DMS153 (cell line): ENCODE results near the gene STAT4.

ENCODE experiments used
- DNase-seq: peaks from one replicate; lab custom pipeline; 2025; lab: John Stamatoyannopoulos, UW

Gene STAT4

DNA sequence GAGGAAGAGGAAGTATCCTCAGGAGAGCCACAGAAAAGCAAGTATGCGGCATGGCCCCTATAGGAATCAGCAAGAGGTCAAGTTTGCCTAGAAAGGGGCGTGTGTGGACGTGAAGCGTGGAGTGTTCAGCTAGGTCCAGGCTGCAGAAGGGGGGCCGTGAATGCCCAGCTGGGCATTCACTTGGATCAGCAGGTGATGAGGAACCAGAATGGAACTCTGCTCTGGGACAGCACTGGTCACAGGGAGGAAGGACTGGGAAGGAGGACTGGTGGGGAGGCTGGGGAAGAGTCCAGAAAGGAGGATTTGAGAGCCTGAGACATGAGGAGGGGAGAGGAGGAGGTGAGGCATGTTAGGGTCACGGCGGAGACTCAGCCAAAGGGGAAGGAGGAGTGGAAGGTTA, 156.6 kb downstream of the STAT4 start:
- DNase-seq = no peak

GRCh38 chr2:190993292-190993643, 157.5 kb downstream of the STAT4 start:
- DNase-seq = no peak

DNA sequence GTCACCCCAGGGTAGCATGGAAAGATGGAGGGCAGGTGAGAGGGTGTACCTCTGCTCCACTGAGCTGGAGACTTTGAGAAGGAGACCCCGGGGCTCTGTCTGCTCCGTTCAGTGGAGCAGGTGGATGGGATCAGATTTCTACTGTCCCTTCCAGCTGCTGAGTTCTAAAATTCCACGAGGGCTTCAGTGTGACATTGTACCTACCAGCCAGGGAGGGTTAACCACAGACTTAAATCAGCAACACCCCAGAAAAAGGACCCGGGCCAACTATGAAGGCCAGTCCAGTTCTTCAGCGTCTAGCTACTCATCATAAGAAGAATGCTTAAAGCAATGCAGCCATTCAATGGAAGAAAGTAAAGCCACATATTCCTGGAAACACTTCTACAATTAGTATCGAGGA, 160.7 kb downstream of the STAT4 start:
- DNase-seq = no peak

- no peak for DNase-seq
Measured at GRCh38 chr2:190988910-190989309, 161.9 kb downstream of the STAT4 start.

GRCh38 chr2:190987938-190988337, 162.9 kb downstream of the STAT4 start:
- DNase-seq = no peak

DNA sequence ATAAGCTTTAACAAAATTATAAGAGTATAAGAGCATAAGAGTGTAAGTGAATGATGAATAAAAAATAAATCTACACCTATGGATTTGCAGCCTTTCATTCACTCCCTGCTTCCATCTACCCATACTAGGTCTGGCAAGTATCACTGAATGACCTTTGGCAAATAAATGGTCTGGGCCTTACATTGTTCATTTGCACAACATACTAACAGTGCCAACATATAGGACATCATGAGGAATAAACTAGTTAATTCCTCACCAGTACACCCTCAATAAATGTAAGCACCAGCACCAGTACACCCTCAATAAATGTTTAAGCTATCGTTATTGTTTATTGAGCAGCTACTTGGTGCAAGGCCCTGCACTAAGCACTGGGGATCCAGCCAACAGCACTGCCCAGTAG, 163.7 kb downstream of the STAT4 start:
- DNase-seq = no peak

DNA sequence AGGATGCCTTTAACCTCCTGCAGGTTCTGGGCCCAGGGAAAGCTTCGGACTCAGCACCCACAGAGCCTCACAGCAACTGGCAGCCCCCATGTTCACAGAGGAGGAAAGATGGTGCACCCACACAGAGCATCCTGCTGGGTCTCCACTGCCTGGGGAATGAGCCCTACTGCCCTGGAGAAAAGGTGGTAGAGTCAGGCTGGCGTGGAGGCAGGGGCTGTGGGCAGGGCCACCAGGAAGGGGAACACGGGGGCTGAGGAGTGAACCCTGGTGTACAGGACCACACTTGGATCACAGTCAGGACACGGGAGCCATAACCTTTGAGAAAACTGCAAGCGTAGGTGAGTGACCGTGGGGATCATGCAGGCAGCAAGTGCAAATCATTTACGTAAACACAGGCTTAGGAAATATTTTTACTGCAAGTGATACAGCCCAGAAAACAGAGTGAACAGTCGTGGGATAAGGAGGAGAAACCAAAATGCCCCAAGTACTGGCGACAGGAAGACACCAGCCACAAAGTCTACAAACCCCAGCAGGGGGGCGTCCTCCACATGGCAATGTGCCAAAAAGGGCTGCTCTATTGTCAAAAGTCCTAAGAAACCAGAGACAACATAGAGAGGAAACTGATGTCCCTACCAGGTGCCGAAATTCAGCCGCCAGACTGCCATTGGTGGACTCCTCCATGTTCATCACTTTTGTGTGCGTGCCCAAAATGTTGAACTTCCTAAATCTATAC, 164.4 kb downstream of the STAT4 start:
- no peak for DNase-seq

- no peak for DNase-seq
Measured at GRCh38 chr2:190984595-190984994, 166.2 kb downstream of the STAT4 start.

DNA sequence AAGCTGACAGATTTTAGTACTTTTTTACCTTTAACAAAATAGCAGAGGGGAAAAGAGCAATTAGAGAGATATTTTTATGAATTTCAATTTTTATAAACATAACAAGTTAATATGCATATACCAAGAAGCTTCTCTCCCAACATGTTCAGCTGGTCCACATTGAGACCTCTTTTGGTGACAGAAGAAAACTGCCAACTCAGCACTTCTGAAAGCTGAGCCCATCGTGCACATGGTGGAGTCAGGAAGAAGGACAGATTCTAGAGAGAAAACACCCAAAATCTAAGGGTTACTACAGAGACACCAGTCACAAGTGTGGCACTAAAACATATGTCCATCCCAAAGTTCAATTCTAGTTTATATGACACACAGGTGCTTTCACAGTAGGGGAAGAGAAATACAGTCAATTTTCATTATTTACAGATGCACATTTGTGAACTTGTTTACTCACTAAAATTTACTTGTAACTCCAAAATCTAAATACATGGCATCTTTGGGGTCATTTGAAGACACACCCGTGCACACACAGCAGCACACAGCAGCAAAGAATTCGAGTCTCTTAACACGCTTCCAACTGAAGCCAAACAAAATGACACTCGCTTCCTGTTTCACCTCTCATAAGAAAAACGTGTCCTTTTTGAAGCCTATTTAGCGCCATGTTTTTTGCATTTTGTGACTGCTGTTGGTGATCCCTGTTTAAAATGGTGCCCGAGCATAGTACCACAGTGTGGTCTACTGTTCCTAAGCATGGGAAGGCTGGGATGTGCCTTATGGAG, 168.3 kb downstream of the STAT4 start:
- DNase-seq = no peak

GRCh38 chr2:190981733-190982132, 169.1 kb downstream of the STAT4 start:
- no peak for DNase-seq

DNA sequence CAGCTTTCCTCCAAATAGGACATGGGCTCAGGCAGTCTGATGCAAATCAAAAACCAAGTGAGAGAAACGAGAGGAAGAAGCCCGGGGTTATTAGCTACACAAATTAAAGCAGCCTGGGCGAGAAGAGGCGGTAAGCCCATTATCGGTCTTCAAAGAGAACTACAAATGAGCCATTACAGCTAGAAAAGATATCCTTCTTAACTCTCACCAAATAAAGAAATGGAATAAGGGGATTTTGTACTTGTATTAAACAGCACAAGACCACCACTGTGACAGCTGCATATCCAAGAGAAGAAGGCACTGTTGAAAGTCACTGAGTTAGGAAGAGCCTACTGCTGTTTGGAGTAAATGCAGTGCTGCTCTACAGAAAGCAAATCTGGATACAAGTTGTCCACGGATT, 169.5 kb downstream of the STAT4 start:
- DNase-seq = no peak

DNA sequence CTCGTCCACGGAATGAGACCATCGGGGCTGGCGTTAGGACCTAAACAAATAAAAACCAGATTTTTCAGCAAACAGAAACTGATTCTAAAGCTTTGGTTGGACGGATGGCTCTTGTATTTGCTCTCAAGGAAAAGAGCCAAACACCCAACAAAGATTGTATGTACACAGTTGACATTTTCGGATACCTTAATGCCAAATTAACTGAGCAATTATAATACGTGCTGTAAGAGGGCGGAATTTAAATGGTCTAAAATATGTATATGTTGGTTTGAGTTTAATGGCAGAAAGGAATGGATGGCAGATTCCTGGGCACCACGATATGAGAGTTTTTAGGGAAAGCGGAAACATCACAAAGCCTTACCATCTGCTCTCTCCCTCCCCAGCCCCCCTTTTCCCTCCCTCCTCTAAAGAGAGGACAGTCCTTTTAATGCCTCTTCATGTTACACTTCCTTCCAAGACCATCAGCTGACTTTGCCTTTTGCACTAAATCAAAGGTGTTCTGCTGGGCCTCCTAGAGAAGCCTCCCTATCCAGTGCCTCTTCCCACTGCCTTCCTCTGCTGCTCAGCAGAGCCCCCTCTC, 170.1 kb downstream of the STAT4 start:
- DNase-seq = no peak

- DNase-seq = peak; percentile 65
Measured at GRCh38 chr2:190979906-190980629, 170.7 kb downstream of the STAT4 start.
